22Rv1 (cell line): Measurements from ENCODE around the gene S100A6.

Source experiments
- H3K27ac ChIP-seq: fragments of 450-650 bp; 2 replicates; pipeline ENCODE4 v1.5.1; 2017
- CTCF ChIP-seq: fragments of 450-650 bp; IDR thresholded peaks from 2 replicates; pipeline ENCODE4 v1.5.1; 2017; ENCODE audit warnings: mild to moderate bottlenecking
- ZFX ChIP-seq: fragments of 450-650 bp; IDR thresholded peaks from 2 replicates; pipeline ENCODE4 v1.6.1; 2017; ENCODE audit warnings: antibody characterized with exemption, borderline replicate concordance

Gene S100A6

GRCh38 chr1:153534226-153534924, 1.4 kb downstream of the S100A6 start:
- no peak overlapping the region for H3K27ac ChIP-seq
- no peak for TF ChIP-seq CTCF
- no peak for TF ChIP-seq ZFX

GRCh38 chr1:153533689-153534201, 2.0 kb downstream of the S100A6 start:
- H3K27ac ChIP-seq = no peak overlapping the region
- no peak for TF ChIP-seq CTCF
- no peak for TF ChIP-seq ZFX

GRCh38 chr1:153532769-153533599, 2.8 kb downstream of the S100A6 start:
- TF ChIP-seq CTCF (peak; percentile 72), ZFX (no peak)
- no peak overlapping the region for H3K27ac ChIP-seq

GRCh38 chr1:153532181-153532580, 3.6 kb downstream of the S100A6 start:
- TF ChIP-seq CTCF (no peak), ZFX (no peak)
- no peak overlapping the region for H3K27ac ChIP-seq

- no peak for TF ChIP-seq CTCF
- no peak for TF ChIP-seq ZFX
- H3K27ac ChIP-seq = no peak overlapping the region
Measured at GRCh38 chr1:153531638-153532037, 4.2 kb downstream of the S100A6 start.

GRCh38 chr1:153527683-153528040, 8.1 kb downstream of the S100A6 start:
- no peak overlapping the region for H3K27ac ChIP-seq
- TF ChIP-seq CTCF = no peak
- TF ChIP-seq ZFX = no peak
